Measurements from ENCODE around the gene VEPH1.
"Not testable (repeated sequence)": the region's sequence is repeated elsewhere in the genome, so short reads cannot be mapped to it uniquely, and the experiment has no call there.

Gene VEPH1

DNA sequence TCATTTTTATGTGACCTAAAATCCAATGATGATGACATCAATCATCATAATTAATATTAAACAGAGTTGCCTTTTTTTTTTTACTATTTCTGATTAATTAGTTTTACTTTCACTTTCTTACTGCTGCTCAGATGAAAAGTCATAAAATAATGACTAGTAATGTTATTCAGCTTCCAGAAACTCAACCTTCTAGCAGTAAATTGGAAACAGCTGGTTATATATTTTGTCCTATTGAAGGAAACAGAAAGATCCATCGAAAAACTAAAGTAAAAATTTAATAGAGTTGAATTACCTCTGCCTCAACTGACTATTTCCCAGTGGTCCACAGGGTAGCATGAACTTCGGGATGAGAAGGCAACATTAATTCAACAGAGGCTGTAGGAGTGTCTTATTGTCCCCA is 173.7 kb downstream of the VEPH1 start:
- TF ChIP-seq, protein P1, sequence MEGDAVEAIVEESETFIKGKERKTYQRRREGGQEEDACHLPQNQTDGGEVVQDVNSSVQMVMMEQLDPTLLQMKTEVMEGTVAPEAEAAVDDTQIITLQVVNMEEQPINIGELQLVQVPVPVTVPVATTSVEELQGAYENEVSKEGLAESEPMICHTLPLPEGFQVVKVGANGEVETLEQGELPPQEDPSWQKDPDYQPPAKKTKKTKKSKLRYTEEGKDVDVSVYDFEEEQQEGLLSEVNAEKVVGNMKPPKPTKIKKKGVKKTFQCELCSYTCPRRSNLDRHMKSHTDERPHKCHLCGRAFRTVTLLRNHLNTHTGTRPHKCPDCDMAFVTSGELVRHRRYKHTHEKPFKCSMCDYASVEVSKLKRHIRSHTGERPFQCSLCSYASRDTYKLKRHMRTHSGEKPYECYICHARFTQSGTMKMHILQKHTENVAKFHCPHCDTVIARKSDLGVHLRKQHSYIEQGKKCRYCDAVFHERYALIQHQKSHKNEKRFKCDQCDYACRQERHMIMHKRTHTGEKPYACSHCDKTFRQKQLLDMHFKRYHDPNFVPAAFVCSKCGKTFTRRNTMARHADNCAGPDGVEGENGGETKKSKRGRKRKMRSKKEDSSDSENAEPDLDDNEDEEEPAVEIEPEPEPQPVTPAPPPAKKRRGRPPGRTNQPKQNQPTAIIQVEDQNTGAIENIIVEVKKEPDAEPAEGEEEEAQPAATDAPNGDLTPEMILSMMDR (IDR thresholded peaks at IDR 0.05): no peak
- no peaks in the 10 kb centered on the region for H3K27me3 Mint-ChIP-seq (ENCODE audit: low read depth, poor library complexity)
- H3K4me3 Mint-ChIP-seq: no peak overlapping the region
- H3K27ac Mint-ChIP-seq: no peak overlapping the region
- DNase-seq: no peak
- peaks cover 9% of the 10 kb centered on the region for H3K4me1 Mint-ChIP-seq
- peaks cover 13% of the 10 kb centered on the region for H3K9me3 Mint-ChIP-seq
- no peaks in the 10 kb centered on the region for H3K36me3 Mint-ChIP-seq (ENCODE audit: low read depth)

DNA sequence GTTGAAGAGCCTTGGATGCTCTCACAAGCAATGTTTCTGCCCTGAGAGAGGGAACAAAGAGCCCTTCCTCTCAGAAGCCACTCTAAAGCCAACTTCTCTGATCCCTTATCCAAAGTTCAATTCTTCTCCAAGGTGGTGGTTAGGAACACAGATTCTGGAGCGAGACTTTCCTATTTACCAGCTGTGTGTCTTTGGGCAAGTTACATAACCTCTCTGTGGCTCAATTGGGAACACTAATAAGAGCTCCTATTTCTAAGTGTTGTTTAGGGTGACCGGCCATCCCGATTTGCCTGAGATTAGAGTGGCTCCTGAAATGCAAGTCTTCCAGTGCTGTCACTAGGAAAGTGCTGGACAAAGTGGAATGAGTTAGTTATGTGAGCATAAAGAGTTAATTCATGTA is 175.4 kb downstream of the VEPH1 start:
- Mint-ChIP-seq H3K9me3 (peaks cover 13% of the 10 kb centered on the region), H3K4me3 (no peak overlapping the region), H3K27ac (no peak overlapping the region), H3K27me3 (ENCODE audit: low read depth, poor library complexity) (no peaks in the 10 kb centered on the region), H3K4me1 (peaks cover 6% of the 10 kb centered on the region), H3K36me3 (ENCODE audit: low read depth) (no peaks in the 10 kb centered on the region)
- no peak for DNase-seq
- TF ChIP-seq, protein P1 (IDR thresholded peaks at IDR 0.05): no peak

DNA sequence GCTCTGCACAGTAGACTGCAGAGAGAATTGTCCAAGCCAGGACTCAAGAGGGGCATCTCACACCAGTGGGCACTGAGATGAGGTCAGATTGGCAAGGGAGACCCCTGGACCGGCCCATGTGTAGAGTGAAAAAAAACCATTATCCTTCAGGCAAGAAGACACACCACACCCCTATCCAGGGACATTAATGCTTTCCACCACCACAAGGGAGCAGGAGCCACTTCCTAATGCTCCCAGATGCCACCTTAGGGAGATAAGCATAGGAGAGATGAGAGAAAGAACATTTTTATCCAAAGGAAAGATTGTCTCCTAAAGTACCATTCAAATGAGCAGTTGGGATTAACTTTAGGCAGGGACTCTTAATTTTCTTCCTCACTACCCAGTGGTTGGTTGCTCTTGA is 176.2 kb downstream of the VEPH1 start:
- H3K36me3 Mint-ChIP-seq (ENCODE audit: low read depth): no peaks in the 10 kb centered on the region
- no peak overlapping the region for H3K4me3 Mint-ChIP-seq
- no peak overlapping the region for H3K27ac Mint-ChIP-seq
- H3K27me3 Mint-ChIP-seq (ENCODE audit: low read depth, poor library complexity): no peaks in the 10 kb centered on the region
- no peak for DNase-seq
- H3K4me1 Mint-ChIP-seq: peaks cover 8% of the 10 kb centered on the region
- TF ChIP-seq, protein P1 (IDR thresholded peaks at IDR 0.05): no peak
- peaks cover 13% of the 10 kb centered on the region for H3K9me3 Mint-ChIP-seq

DNA sequence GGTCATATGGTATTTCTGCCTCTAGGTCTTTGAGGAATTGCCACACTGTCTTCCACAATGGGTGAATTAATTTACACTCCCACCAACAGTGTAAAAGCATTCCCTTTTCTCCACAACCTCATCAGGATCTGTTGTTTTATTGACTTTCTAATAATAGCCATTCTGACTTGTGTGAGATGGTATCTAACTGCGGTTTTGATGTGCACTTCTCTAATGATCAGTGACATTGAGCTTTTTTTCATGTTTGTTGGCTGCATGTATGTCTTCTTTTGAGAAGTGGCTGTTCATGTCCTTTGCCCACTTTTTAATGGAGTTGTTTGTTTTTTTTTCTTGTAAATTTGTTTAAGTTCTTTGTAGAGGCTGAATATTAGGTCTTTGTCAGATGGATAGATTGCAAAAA is 178.3 kb downstream of the VEPH1 start:
- not testable (repeated sequence) for DNase-seq; H3K27ac Mint-ChIP-seq; H3K36me3 Mint-ChIP-seq (ENCODE audit: low read depth); H3K27me3 Mint-ChIP-seq (ENCODE audit: low read depth, poor library complexity); H3K4me3 Mint-ChIP-seq
- peaks cover 13% of the 10 kb centered on the region for H3K9me3 Mint-ChIP-seq
- peaks cover 10% of the 10 kb centered on the region for H3K4me1 Mint-ChIP-seq

DNA sequence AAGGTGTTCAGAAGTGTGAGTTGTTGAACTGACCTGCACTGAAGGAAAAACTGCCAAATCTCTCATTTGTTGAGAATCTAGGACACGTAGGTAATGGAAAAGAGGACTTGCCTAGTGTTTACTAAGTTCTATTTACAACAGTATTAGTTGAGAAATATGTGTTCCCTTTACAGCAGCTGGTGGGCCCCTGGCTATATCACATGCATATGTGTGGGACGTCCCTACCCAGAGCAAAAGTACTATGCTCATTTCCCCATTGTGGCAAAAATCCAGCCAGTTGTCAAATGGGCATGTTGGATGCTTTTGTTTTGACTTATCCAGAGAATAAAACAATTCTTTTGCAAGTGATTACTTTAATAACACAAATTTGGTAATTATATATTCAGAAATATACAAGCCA is 179.9 kb downstream of the VEPH1 start:
- H3K4me3 Mint-ChIP-seq: no peak overlapping the region
- TF ChIP-seq, protein P1 (IDR thresholded peaks at IDR 0.05): no peak
- no peak overlapping the region for H3K27ac Mint-ChIP-seq
- H3K4me1 Mint-ChIP-seq: peaks cover 10% of the 10 kb centered on the region
- H3K27me3 Mint-ChIP-seq (ENCODE audit: low read depth, poor library complexity): peaks cover 3% of the 10 kb centered on the region
- H3K9me3 Mint-ChIP-seq: peaks cover 13% of the 10 kb centered on the region
- no peak for DNase-seq
- H3K36me3 Mint-ChIP-seq (ENCODE audit: low read depth): no peaks in the 10 kb centered on the region

DNA sequence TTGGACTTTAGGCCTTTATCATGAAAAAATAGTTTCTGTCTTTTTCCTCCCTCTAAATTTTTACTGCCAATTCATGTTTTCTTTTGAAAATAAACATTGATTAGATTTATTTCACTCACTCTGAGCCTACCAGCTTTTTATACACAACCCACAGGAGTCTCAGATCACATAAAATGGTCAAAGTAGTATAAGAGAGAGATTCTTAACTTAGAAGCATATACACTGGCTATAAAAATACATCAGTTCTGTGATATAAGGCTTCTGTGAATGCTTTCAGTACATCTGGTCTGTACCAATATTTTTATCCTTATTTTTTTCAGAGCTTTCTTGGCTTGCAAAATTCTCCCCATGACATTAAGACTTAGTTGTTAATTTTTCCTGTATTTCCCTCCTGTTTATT is 183.5 kb downstream of the VEPH1 start:
- H3K4me1 Mint-ChIP-seq: peaks cover 10% of the 10 kb centered on the region
- DNase-seq: no peak
- TF ChIP-seq, protein P1 (IDR thresholded peaks at IDR 0.05): no peak
- no peak overlapping the region for H3K4me3 Mint-ChIP-seq
- no peaks in the 10 kb centered on the region for H3K9me3 Mint-ChIP-seq
- H3K27me3 Mint-ChIP-seq (ENCODE audit: low read depth, poor library complexity): peaks cover 6% of the 10 kb centered on the region
- H3K36me3 Mint-ChIP-seq (ENCODE audit: low read depth): no peaks in the 10 kb centered on the region
- H3K27ac Mint-ChIP-seq: no peak overlapping the region
